ENCODE measurements around the gene THAP7.
"Not testable (repeated sequence)": the region's sequence is repeated elsewhere in the genome, so short reads cannot be mapped to it uniquely, and the experiment has no call there.

THAP7 gene

DNA sequence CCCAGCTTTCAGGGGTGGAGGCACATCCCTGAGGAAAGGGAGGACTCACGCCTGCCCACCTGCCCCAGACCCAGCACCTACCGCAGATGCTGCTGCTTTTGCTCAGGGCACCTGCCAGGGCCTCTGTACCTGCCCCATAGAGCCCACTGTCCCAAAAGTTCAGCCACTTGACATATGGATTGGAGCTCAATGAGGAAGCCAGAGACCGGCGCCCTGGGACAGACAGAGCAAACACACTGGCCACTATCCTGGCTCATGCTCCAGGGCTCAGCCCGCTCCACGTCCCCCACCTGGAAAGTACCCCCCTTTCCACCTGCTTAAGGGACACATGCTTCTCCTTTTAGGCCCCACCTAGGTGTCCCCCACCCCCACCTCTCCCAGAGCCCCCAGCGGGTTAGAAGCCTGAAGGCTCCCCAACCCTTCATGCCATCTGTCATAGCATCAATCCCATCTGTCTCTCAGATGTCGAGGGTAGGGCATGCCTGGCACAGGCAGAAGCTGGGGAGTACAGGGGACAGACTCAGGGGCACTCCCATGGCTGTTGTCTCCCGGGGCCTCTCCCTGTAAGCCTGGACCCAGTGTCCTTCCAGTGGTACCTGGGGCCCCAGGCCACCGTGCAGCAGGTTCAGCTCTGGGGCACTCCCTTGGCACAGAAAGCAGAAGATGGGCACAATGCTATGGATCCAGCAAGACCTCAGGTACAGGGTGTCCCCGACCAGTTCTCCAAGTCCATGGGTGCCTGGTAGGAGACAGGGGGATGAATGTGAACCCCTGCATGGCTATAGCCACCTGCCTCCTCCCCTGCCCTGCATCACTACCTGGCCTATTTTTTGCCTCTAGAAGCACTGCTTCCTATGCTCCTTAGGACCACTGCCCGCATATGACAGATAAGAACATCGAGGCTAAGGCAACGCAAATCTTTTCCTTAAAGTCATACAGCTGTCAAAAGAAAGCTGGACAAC, 10.8 kb upstream of the THAP7 start:
- peak; percentile 63 for DNase-seq

DNA sequence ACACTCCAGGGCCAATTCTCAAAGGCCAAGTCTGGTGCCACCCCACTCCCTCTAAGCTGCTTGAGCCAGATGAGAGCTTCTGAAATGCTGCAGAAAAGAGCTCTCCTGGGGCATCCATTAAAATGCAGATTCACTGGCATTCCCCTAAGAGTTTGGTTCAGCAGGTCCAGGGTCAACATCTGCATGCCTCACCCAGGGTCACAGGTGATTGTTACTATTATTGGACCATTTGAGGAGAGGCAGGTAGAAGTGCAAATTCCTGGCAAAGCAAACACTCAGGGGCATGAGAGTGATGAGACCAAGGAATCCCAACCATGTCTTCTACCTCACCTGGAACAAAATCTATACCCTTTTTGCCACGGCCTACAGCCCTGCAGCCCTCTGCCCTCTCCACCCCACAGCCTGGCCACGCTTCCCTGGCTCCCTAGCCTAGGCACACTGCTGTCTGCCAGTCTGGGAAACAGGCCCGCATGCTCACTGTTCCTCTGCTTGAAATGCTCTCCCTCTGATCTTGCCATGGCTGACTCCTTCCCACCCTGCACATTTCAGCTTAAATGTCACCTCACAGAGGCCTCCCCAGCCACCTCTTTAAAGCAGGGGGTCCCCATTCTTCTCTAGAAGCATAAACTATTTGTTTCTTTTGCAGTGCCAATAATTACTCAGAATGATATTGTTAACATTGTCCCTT, 8.7 kb upstream of the THAP7 start:
- no peak for DNase-seq

DNA sequence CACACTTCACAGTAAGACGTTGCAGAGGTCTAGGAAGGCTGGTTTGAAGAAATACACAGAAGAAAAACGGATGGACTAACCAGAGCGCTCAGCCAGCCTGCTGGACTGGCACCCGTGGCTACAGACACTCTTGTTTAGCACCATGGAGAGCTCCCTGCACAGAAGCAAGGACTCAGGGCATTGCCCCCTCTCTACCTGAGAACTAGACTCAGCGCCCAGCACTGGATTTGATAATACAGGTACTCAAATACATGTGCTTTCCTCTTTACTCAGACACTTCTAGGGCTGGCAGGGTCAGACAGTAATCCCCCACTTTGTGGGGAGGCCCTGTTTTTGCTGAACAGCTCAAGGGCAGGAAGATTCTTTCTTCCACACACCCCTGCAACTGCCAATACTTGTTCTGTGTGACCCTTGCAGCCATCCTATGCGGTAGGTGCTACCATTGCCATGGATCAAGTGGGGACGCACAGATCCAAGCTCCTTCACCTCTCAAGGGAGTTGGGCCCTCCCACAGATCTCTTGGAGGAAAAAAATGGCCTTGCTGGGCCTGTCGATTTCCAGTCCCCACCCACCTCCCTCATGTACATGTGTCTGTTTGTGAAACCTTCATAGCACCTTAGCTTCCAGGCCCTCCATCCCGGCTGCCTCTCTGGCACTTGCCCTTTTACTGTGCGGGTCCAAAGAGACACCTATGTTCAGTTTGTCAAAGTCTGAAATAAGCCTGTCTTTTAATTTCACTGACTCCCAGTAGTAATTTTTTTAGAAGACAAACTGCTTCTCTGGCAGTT, 7.9 kb upstream of the THAP7 start:
- no peak for DNase-seq

DNA sequence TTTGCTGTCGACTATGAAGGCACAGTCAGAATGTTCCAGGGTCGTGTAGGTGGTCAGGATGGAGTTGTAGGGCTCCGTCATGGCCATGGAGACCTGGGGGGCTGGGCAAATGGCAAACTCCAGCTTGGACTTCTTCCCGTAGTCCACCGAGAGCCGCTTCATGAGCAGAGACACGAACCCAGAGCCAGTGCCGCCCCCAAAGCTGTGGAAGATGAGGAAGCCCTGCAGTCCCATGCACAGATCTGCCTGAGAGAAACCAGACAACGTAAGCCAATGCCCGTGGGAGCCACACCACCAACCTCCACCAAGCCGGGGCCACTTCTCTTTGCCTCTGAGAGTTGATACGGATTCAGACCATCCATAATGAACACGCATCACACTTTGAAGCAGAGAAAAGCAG, 7.3 kb upstream of the THAP7 start:
- not testable (repeated sequence) for DNase-seq

DNA sequence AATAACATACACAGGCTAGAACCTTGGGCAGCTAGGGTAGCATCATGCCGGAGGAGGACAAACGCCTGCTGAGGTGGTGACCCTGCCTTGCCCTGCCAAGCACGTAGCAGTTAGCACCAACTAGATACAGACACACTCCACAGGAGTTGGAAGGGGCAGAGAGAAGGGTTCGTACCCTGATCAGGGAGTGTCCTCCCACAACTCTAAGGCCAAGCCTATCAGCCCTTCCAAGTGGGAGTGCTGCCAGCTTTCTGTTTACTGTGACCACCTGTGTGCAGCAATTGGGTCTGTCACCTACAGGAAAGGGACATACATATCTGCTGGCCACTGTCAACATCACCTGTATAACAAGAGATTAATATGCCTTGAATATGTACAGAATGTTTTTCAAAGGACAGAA, 1.9 kb upstream of the THAP7 start:
- DNase-seq: no peak

DNA sequence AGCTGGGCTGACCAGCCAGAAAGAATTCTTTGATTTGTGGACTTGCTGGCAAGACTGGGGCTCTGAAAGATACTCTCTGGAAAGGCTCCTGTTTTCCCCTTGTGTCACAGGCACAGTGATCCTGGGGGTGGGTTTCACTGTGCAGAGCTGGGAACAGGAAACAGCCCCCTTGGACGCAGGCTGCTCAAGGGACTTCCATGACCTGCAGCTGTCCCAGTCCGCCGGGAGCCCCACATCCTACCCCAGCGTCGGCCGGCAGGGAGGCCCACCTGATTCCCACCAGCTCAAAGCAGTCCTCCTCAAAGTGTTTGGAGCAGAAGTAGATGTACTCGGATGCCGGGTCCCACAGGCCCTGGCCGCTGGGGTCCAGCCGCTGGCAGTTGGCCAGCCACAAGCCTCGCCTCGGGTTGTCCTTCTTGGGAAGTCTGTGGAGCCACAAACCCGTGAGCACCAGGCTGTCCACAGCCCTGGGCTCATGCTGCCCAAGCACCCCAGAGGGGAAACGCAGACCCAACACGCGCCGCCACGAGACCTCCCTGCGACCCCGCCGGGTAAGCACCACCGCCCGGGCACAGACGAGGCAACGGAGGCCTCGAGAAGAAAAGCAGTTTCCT, 824 bp downstream of the THAP7 start:
- no peak for DNase-seq

DNA sequence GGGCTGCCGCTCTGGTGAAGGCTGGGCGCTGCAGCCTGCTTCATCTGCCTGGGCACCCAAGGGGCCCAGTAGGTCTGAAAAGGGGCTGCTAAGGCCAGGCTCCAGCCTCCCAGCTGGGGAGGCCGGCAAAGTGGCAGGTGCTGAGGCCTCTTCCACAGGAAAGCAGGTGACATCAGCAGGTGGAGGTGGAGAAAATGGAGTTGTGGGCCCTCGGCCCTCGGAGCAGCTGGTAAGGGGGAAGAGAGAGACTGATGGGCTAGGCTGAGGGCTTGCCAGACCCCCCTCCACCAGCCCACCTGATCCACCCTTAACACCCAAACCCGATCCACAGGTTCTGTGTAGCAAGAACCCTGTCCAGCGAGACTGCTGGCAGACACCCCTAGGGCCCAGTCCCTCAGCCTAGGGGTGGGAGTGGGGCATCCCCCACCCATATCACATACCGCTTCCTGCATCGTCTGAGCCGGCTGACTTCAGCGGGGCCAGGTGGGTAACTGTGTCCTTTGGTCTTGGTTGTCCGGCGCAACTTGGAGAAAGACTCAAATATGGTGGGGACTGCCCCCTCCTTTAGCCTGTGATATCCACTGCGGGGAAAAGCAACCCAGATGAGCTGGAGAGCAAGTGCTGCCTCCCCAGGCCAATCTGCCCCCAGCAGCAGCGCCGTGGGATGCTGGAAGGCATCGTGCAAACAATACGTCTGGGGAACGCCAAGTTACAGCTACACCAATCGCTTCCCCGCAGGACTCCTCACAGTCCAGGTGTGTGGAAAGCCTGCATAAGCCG, 1.5 kb downstream of the THAP7 start:
- no peak for DNase-seq

DNA sequence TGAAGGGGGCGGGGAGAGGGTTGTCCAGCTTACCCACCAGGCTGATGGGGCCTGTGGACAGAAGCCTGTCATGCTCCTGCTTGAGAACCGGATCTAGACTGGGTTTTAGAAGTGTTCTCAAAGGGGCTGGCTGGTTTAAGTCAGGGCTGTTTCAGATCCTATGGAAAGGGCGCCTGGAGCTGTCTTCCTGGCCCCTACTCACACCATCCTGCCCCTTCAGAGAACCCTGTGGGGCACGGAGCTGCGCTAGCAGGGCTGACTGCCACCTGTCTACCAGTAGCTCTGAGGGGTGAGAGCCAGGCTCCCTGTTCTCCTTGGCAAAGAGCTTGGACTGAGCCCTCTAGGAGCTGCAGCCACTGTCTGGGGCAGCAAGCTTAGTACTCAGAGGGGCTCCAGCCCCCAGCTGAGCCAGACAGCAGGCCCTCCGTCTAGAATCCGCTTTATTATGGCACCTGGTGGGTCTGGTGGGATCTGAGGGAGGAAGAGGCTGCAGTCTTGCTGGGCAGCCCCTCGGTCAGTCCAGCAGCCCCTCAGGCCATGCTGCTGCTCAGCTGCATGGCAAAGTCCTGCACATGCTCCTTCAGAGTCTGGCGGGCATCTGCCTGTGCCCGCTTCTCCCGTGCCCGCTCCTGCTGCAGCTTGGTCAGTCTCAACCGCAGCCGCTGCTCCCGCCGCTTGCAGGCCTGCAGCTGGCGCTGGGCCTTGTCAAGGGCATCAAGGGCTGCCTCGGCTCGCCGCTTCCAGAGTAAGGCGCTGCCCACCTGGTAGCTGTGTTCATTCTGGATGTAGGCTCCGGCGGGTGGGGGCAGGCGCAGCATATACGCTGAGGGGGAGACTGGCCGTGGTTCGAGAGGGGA, 2.3 kb downstream of the THAP7 start:
- DNase-seq: no peak

DNA sequence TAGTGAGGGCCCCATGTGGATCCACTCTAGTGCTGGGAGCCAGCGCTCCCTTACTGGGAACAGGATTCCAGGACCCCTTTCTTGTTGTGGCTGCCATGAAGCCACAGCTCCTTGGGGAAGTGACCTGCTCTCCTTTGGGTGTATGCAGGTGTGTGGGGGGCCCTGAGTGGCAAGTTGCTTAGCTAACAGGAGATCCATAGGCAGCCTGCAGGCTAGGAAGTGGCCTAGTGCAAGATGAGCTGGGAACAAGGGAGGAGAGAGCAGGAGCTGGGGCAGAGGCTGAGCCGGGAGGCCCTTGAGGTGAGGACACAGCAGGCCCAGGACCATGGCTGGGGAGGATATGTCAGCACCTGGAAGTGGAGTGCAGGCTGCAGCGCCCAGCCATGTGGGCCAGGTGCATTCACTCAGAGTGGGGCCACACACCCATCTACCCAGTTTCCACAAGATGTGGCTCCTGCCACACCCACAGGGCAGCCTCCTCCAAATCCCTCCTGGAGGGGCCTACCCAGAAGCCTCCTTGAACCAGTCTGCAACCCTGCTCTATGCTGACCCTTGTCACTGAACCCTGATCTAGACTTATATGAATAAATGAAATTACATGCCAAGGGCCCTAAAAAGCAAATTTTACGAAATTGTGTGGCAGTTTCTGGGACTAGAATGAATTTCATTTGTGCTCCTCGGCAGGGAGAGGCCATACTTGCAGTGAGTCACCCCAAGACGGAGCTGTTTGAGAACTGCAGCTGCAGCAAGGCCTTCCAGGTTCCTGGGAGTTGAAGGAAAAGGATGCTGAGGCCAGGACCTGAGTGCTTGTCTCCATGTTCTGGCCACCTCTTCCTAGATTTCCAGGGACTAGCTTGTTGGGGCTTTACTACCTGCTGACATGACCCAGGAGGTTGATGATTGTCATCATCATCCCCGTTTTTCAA, 3.2 kb downstream of the THAP7 start:
- DNase-seq: no peak

DNA sequence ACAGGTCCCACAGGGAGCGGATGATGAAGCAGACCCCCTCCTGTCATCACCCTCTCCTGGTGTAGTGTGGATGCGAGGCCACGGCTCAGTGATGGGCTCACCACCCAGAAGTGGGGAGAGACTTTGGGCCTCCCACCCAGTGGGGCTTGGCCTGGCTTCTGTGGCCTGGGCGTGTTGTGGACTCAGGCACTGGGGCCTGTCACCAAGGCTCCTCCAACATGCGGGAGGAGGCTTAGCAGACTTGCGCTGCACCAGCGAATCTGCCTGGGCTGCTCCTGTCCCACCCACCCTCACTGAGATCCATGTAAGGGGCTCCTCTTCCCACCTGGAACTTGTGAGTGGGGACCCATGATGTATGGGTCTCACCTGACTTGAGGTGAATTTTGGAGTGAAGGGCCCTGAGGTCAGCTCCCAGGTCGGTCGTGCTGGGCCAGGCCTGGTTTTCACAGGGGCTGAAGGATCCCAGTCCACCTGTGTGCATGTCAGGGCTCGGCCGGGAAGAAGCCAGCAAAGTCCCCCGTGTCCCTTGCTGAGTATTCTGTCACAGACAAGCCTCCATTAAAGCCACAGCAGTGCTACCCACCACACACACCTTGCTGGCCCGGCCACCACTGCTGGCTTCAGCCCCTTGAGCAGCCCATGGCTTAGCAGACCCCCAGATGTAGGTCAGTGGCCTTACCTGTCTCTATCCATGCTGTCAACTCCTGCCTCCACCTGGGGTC, 4.2 kb downstream of the THAP7 start:
- no peak for DNase-seq

DNA sequence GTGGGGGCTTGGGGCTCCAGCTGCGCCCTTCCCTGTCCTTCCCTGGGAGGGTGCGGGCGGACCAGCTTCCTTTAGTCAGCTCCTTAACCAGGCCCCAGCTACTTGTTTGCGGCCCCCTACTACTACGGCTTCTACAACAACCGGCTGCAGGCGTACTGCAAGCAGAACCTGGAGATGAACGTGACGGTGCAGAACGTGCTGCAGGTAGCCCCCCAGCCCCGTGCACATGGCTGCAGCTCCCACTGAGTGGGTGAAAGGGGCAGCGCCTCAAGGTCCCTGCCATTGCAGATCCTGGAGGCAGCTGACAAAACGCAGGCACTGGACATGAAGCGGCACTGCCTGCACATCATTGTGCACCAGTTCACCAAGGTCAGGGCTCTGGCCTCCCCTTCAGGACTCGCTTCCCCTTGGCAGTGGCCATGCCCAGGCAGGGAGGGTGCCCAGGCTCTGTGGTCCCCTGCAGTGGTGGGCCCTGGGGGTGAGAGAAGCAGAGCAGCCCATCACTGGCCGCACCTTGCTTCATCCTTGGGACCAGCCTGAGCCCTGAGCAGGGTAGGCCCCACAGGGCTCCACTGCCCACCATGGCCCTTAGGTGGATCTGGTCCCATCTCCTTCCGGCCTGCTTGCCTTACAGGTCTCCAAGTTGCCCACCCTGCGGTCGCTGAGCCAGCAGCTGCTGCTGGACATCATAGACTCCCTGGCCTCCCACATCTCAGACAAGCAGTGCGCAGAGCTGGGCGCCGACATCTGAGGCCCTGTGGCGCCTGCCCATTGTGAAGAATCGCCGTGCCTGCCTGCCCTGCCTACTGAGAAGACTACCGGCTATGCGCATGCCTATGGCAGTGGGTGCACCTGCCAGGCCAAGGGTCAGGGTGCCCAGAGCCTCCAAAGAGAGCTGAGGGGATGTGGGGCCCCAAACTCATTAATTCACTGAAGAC, 5.1 kb downstream of the THAP7 start:
- DNase-seq: no peak

DNA sequence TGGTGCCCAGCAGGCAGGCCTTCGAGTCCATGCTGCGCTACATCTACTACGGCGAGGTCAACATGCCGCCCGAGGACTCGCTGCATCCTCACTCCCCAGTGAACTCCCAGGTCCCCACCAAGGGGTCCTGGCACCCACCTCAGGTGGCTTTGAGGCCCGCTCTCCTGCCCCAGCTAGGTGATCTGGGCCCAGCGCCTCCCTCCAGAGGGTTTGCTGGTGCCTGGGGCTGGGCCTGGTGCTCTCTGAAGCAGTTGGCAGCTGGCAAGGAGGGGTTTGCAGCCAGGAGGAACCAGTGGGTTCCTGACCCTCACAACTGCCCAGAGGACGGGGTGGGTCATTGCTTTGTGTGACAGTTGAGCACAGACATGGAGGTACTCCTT, 5.9 kb downstream of the THAP7 start:
- no peak for DNase-seq

DNA sequence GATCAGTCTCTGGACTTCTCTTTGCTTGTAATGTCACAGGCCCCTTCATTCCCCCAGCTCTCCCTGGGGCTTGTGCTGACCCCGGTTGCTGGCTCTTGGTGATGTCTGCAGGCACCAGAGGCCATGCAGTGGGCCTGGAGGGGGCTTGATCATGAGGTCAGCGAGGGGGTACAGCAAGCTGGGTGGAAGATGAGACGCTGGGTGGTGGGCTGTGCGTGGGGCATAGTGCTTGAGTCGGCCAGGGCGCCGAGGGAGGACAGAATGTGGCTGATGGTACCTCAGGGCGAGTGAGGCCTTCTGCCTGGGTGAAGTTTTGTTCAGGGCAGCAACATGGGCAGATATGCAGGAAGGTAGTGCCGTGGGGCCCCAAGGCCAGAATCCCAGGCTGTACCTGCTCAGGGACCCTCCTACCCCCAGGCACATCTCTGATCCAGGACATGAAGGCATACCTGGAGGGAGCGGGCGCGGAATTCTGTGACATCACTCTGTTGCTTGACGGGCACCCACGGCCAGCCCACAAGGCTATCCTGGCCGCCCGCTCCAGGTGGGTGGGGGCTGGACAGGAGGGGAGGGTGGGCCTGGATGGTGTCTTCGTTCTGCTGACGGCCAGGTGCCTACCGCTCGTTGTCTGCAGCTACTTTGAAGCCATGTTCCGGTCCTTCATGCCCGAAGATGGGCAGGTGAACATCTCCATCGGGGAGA, 6.4 kb downstream of the THAP7 start:
- DNase-seq: no peak

DNA sequence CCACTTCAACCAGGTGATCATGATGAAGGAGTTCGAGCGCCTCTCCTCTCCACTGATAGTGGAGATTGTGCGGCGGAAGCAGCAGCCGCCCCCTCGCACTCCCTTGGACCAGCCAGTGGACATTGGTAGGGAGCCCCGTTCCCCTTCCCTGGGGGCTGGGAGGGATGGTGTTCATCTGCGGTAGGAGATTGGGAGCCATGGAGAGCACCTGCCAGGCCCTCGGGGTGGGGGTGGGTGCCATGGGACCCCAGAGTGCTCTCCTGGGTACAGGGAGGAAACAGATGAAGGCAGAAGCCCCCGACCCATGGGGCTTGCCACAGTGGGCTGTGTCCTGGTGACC, 7.0 kb downstream of the THAP7 start:
- no peak for DNase-seq

DNA sequence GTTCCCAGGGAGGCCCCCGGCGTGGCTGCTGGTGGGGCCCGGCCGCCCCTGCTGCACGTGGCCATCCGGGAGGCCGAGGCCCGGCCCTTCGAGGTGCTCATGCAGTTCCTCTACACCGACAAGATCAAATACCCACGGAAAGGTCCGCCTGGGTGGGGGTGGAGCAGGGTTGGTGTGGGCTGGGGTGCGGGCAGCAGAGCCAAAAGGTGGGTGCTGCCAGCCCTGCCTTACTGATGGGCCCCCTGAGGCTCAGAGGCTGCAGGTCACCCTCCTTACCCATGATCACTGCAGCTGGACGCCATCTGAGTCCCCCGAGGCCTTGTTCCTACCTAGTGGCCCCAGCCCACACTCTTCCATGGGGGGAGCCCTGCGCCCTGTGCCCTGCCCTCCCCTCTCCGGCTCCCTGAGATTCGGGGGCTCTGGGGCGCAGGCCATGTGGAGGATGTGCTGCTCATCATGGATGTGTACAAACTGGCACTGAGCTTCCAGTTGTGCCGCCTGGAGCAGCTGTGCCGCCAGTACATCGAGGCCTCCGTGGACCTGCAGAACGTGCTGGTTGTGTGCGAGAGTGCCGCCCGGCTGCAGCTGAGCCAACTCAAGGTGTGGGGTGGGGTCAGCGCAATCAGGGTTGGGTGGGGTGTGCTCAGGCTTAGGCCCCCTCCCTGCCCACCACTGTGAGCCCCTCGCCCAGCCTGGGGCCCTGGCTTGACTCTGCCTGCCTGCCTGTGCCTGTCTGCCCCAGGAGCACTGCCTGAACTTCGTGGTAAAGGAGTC, 7.6 kb downstream of the THAP7 start:
- no peak for DNase-seq

DNA sequence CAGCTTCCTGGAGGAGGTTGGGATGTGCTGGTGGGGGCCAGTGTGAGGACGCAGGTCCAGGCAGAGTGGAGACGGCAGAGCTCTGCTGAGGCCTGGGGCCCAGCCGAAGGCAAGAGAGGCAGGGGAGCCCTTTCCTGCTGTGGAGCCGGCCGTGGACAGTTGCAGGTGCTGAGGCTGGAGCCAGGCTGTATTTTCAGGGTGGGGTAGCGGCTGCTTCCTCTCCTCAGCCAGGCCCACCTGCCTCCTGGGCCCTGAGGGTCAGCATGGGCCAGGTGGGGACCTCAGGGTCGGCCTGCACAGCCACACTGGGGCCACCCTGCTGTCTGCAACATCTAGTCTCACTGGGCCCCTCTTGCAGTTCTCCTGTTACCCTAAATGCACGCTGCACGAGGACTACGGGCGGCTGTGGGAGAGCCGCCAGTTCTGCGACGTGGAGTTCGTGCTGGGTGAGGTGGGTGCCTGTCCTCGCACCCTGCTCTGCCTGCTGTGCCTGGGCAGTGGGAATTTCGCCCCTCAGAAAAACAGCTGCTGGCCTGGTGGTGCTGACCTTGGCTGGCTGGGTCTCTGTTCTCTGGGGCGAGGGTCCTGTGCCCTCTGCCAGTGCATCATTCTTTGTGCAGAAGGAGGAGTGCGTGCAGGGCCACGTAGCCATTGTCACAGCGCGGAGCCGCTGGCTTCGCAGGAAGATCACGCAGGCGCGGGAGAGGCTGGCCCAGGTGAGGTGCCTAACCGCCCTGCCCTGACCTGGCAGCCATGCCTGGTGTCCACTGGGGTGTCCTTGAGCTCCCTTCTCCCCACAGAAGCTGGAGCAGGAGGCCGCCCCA, 8.4 kb downstream of the THAP7 start:
- no peak for DNase-seq

Measured in NCI-H1694 treated with DMSO at 0.1 percent for 48 hours (cell line).